NCI-H1694 (cell line): ENCODE results near the gene KCND1.

Experiments
- DNase-seq: peaks from one replicate; lab custom pipeline; 2025; lab: John Stamatoyannopoulos, UW

The KCND1 gene

GRCh38 chrX:48911412-48912182, 60.0 kb downstream of the KCND1 start, which contains the start of gene SLC35A2:
Gene SLC35A2, minus strand, starts transcription at chrX:48911646. Its CDS starts 10 bp downstream, at chrX:48911636.
- peak; percentile 80 for DNase-seq
